Spinal cord (tissue), 10 donors: ENCODE results near the gene DNAJC18. TPM values are rescaled to one million over a fixed set of nuclear protein-coding genes. Genes with fewer than 3 reads are reported as not detected.
A peak's percentile ranks its signal among the peaks of the same experiment; 100 is the strongest.

Experiments
- DNase-seq, 6 donors: peaks; one replicate each; pipeline versions ENCODE4 v3.0.0 to v3.0.0-alpha.2; 2013 to 2015; ENCODE audit warnings: low spot score in 6 of 6, low read depth in 4 of 6
- H3K27ac ChIP-seq: one replicate; pipeline ENCODE4 v1.5.1; 2013; ENCODE audit warnings: low read depth, low read length, control low read depth
- H3K27me3 ChIP-seq: one replicate; pipeline ENCODE4 v1.6.1; 2013; ENCODE audit warnings: low read length; ENCODE audit not compliant: control insufficient read depth, insufficient read depth
- H3K36me3 ChIP-seq: one replicate; pipeline ENCODE4 v1.6.1; 2013; ENCODE audit warnings: low read length; ENCODE audit not compliant: control insufficient read depth, insufficient read depth
- H3K4me1 ChIP-seq: one replicate; pipeline ENCODE4 v1.6.1; 2013; ENCODE audit warnings: low read length; ENCODE audit not compliant: control insufficient read depth, insufficient read depth
- H3K4me3 ChIP-seq: one replicate; pipeline ENCODE4 v1.5.1; 2013; ENCODE audit warnings: low read depth, low read length, control low read depth
- H3K9me3 ChIP-seq: one replicate; pipeline ENCODE4 v1.6.1; 2013; ENCODE audit warnings: low read length; ENCODE audit not compliant: control insufficient read depth, insufficient read depth
- WGBS: methylation state at CpG from one replicate; pipeline ENCODE4 v1.1.5; 2013; ENCODE audit warnings: missing lambda C conversion rate; ENCODE audit not compliant: insufficient coverage; 5-methylcytosine and 5-hydroxymethylcytosine counted together
- polyA plus RNA-seq, 2 donors: library from polyadenylated mRNA; unstranded; fragments of 120-200 nt; gene quantifications; one replicate each; pipeline ENCODE4 v1.2.1, GENCODE V29; 2013; ENCODE audit not compliant: insufficient read length in 2 of 2
- total RNA-seq, 2 donors: library from RNA; depleted of rRNA in 1 of 2; stranded (reverse); fragments of 120-200 nt in 1 of 2; fragments of >200 nt in 1 of 2; gene quantifications; one replicate each; pipeline versions ENCODE4 v1.2.3 to v1.2.4, GENCODE V29; 2013 to 2014
- donor health status: healthy.

The DNAJC18 gene
- total and polyA plus RNA-seq, 4 donors: 26.6 to 49.9 (median 39.9) TPM

- H3K4me1 ChIP-seq: peaks cover 39% of the 10 kb centered on the region
- H3K9me3 ChIP-seq: no peaks in the 10 kb centered on the region
- DNase-seq: peak in 1 of 6 donors; percentile 49
- 56% methylated on average over 2 of the region's 4 CpGs for WGBS
- H3K36me3 ChIP-seq: peaks cover 35% of the 10 kb centered on the region
- H3K4me3 ChIP-seq: no peak overlapping the region
- H3K27ac ChIP-seq: peak overlapping the region; percentile 25
- H3K27me3 ChIP-seq: no peaks in the 10 kb centered on the region
These were observed 22.1 kb downstream of the DNAJC18 start for GRCh38 chr5:139417214-139417613.

- Histone ChIP-seq H3K27me3 (no peaks in the 10 kb centered on the region), H3K27ac (peak overlapping the region; percentile 90), H3K4me3 (no peak overlapping the region), H3K4me1 (peaks cover 39% of the 10 kb centered on the region), H3K9me3 (no peaks in the 10 kb centered on the region), H3K36me3 (peaks cover 39% of the 10 kb centered on the region)
- WGBS: 97% methylated on average over 5 of the region's 9 CpGs
- no peak for DNase-seq
These were observed 22.7 kb downstream of the DNAJC18 start for GRCh38 chr5:139416651-139417050.

GRCh38 chr5:139415869-139416268, 23.5 kb downstream of the DNAJC18 start:
- peaks cover 39% of the 10 kb centered on the region for H3K4me1 ChIP-seq
- H3K27me3 ChIP-seq: no peaks in the 10 kb centered on the region
- DNase-seq: no peak
- peaks cover 31% of the 10 kb centered on the region for H3K36me3 ChIP-seq
- no peaks in the 10 kb centered on the region for H3K9me3 ChIP-seq
- H3K4me3 ChIP-seq: no peak overlapping the region
- peak overlapping the region; percentile 90 for H3K27ac ChIP-seq

- no peaks in the 10 kb centered on the region for H3K9me3 ChIP-seq
- no peak overlapping the region for H3K4me3 ChIP-seq
- H3K27me3 ChIP-seq: no peaks in the 10 kb centered on the region
- DNase-seq: peak in 4 of 6 donors; percentile 58 to 93 (median 80)
- WGBS: 39% methylated on average over 5 of the region's 8 CpGs
- peaks cover 39% of the 10 kb centered on the region for H3K4me1 ChIP-seq
- H3K27ac ChIP-seq: peak overlapping the region; percentile 90
- H3K36me3 ChIP-seq: peaks cover 31% of the 10 kb centered on the region
These were observed 24.0 kb downstream of the DNAJC18 start for GRCh38 chr5:139415221-139415861.

GRCh38 chr5:139414581-139415130, 24.7 kb downstream of the DNAJC18 start:
- Histone ChIP-seq H3K4me1 (peaks cover 39% of the 10 kb centered on the region), H3K27me3 (no peaks in the 10 kb centered on the region), H3K36me3 (peaks cover 28% of the 10 kb centered on the region), H3K27ac (peak overlapping the region; percentile 90), H3K4me3 (no peak overlapping the region), H3K9me3 (no peaks in the 10 kb centered on the region)
- 49% methylated on average over 5 of the region's 9 CpGs for WGBS
- DNase-seq: peak in 2 of 6 donors; percentile 64 to 66

- no peak for DNase-seq
- Histone ChIP-seq H3K4me3 (no peak overlapping the region), H3K4me1 (peaks cover 39% of the 10 kb centered on the region), H3K36me3 (peaks cover 22% of the 10 kb centered on the region), H3K27ac (peak overlapping the region; percentile 90), H3K27me3 (no peaks in the 10 kb centered on the region), H3K9me3 (no peaks in the 10 kb centered on the region)
- whole genome bisulfite sequencing: 71% methylated on average over 4 of the region's 6 CpGs
These were observed 25.4 kb downstream of the DNAJC18 start for GRCh38 chr5:139413963-139414362.

- peaks cover 20% of the 10 kb centered on the region for H3K36me3 ChIP-seq
- DNase-seq: no peak
- peaks cover 41% of the 10 kb centered on the region for H3K4me1 ChIP-seq
- no peaks in the 10 kb centered on the region for H3K9me3 ChIP-seq
- H3K4me3 ChIP-seq: no peak overlapping the region
- H3K27ac ChIP-seq: no peak overlapping the region
- WGBS: 96% methylated on average over 3 of the region's 6 CpGs
- no peaks in the 10 kb centered on the region for H3K27me3 ChIP-seq
These were observed 26.2 kb downstream of the DNAJC18 start for GRCh38 chr5:139413153-139413552.

- peak in 1 of 6 donors; percentile 64 for DNase-seq
- WGBS: 81% methylated on average over 4 of the region's 17 CpGs
- Histone ChIP-seq H3K36me3 (peaks cover 10% of the 10 kb centered on the region), H3K4me3 (no peak overlapping the region), H3K27me3 (no peaks in the 10 kb centered on the region), H3K4me1 (peaks cover 25% of the 10 kb centered on the region), H3K27ac (no peak overlapping the region), H3K9me3 (no peaks in the 10 kb centered on the region)
These were observed 28.1 kb downstream of the DNAJC18 start for GRCh38 chr5:139410993-139411828.

GRCh38 chr5:139410121-139410992, 29.0 kb downstream of the DNAJC18 start:
- peaks cover 20% of the 10 kb centered on the region for H3K4me1 ChIP-seq
- H3K27me3 ChIP-seq: no peaks in the 10 kb centered on the region
- H3K36me3 ChIP-seq: peaks cover 10% of the 10 kb centered on the region
- no peak for DNase-seq
- H3K4me3 ChIP-seq: no peak overlapping the region
- H3K27ac ChIP-seq: no peak overlapping the region
- 72% methylated on average over 2 of the region's 6 CpGs for WGBS
- H3K9me3 ChIP-seq: no peaks in the 10 kb centered on the region
